Kidney (tissue), 14 donors: ENCODE results near the gene PHF3. TPM values are rescaled to one million over a fixed set of nuclear protein-coding genes. Genes with fewer than 3 reads are reported as not detected.

Source experiments
- DNase-seq, 5 donors: peaks; one replicate each; pipeline ENCODE4 v3.0.0-alpha.2; 2013 to 2020
- FAIRE-seq: peaks from 2 replicates; lab custom pipeline; 2012; peaks lifted over from hg19 to GRCh38; lab: Jason Lieb, UNC
- H3K27ac ChIP-seq, 2 donors: one replicate each; pipeline ENCODE4 v1.7.0; 2013; ENCODE audit warnings: low read depth in 2 of 2, low read length in 2 of 2, inconsistent platforms in 1 of 2
- H3K27me3 ChIP-seq: one replicate; pipeline ENCODE4 v1.7.1; 2013; ENCODE audit warnings: low read length, inconsistent platforms; ENCODE audit not compliant: control insufficient read depth, insufficient read depth
- H3K36me3 ChIP-seq, 3 donors: one replicate each; pipeline versions ENCODE4 v1.7.0 to v1.7.1; 2013; ENCODE audit warnings: low read length in 3 of 3, control low read depth in 1 of 3, inconsistent platforms in 1 of 3; ENCODE audit not compliant: insufficient read depth in 3 of 3, control insufficient read depth in 2 of 3
- H3K4me1 ChIP-seq, 3 donors: one replicate each; pipeline versions ENCODE4 v1.7.0 to v1.7.1; 2013; ENCODE audit warnings: low read length in 3 of 3, inconsistent platforms in 1 of 3, low read depth in 1 of 3; ENCODE audit not compliant: control insufficient read depth in 2 of 3, insufficient read depth in 2 of 3
- H3K4me3 ChIP-seq, 3 donors: one replicate each; pipeline versions ENCODE4 v1.7.0 to v1.8.1; 2013; ENCODE audit warnings: low read length in 3 of 3, control low read depth in 1 of 3, inconsistent platforms in 1 of 3
- H3K9ac ChIP-seq, 3 donors: one replicate each; pipeline versions ENCODE4 v1.7.0 to v1.7.1; 2013; ENCODE audit warnings: low read length in 3 of 3, control low read depth in 1 of 3, inconsistent platforms in 1 of 3
- H3K9me3 ChIP-seq, 3 donors: one replicate each; pipeline versions ENCODE4 v1.7.0 to v1.7.1; 2013; ENCODE audit warnings: low read length in 3 of 3, control low read depth in 1 of 3, inconsistent platforms in 1 of 3; ENCODE audit not compliant: control insufficient read depth in 2 of 3, insufficient read depth in 1 of 3
- intact Hi-C: fragments of 100-400 bp; cut with DNase I; formaldehyde crosslinking; loops from one replicate; pipeline ENCODE4 v1.11.1; 2022
- polyA plus RNA-seq: library from polyadenylated mRNA; stranded (reverse); fragments of 350-450 nt; fragmentation: Illumina TruSeq; extraction: RNeasy Lipid Tissue Mini Kit (QIAGEN cat#74804); gene quantifications from one replicate; pipeline ENCODE4 v1.2.3, GENCODE V29; 2014; ENCODE audit warnings: low read depth, low replicate concordance; ENCODE audit not compliant: insufficient read depth
- total RNA-seq: library from RNA; stranded (reverse); fragmentation: NEBNext Ultra II Directional; extraction: Animal tissue kit (Norgen Biotek cat#: 25700); gene quantifications from one replicate; pipeline ENCODE4 v1.2.1, GENCODE V29; 2021
- TF ChIP-seq, protein P1 (sequence below): IDR thresholded peaks from 3 replicates; pipeline ENCODE4 v1.5.1; 2012; ENCODE audit warnings: mild to moderate bottlenecking, moderate library complexity, borderline replicate concordance; ENCODE audit not compliant: insufficient read depth; ENCODE audit errors: extremely low read depth
- donor health status: control.
- donor health status: control.
- donor health status: control.
- donor health status: control.
- donor health status: control.
- donor health status: DM: yes; HTN: yes; CAD: no.
- donor health status: Normal renal cell carcinoma (clear cell type).

Gene PHF3
- total and polyA plus RNA-seq, 2 donors from 2014 or later = 9.5 to 58.3 TPM

DNA sequence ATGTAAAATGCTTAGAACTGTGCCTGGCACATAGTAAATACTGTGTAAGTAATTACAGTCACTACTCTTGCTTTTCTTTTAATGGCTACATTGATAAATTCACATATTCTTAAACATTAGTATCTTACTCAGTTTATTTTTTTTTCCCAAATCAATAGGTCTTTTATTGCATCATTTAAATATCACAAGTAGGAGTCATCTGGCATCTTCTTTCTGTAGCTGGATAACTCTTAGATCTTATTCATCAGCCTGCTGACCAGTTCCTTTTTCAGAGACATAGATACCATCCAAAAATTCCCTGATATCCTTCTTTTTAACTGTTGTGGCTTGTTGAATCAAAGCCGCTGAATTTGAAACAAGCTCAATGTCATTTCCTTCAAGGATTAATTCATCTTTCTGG, 20.0 kb upstream of the PHF3 start:
- Histone ChIP-seq H3K9me3 (no peaks in the 10 kb centered on the region), H3K27me3 (no peaks in the 10 kb centered on the region), H3K4me3 (no peak overlapping the region), H3K4me1 (no peaks in the 10 kb centered on the region), H3K27ac (no peak overlapping the region), H3K36me3 (no peaks in the 10 kb centered on the region), H3K9ac (no peak overlapping the region)
- intact Hi-C loops = no loop called here
- DNase-seq (no peak), FAIRE-seq (no peak)
- TF ChIP-seq, protein P1, sequence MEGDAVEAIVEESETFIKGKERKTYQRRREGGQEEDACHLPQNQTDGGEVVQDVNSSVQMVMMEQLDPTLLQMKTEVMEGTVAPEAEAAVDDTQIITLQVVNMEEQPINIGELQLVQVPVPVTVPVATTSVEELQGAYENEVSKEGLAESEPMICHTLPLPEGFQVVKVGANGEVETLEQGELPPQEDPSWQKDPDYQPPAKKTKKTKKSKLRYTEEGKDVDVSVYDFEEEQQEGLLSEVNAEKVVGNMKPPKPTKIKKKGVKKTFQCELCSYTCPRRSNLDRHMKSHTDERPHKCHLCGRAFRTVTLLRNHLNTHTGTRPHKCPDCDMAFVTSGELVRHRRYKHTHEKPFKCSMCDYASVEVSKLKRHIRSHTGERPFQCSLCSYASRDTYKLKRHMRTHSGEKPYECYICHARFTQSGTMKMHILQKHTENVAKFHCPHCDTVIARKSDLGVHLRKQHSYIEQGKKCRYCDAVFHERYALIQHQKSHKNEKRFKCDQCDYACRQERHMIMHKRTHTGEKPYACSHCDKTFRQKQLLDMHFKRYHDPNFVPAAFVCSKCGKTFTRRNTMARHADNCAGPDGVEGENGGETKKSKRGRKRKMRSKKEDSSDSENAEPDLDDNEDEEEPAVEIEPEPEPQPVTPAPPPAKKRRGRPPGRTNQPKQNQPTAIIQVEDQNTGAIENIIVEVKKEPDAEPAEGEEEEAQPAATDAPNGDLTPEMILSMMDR = no peak

DNA sequence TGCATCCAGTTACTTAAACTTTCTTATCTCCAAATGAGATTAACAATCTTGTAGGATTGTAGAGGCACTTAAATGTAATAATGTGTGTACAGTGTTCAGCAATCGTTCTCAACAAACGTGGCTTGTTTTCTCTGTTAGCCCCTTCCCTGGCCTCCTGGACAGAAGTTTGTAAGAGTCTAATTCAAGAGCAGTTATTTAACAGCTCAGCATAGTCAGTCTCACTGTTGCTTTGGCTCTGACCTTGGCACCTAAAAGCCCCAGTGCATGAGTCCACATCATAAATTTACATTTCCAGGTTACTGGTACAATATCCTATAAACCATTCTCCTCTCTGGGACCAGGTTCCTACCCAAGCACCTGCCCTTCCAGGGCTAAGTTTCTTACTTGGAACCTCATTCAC, 11.5 kb upstream of the PHF3 start:
- Histone ChIP-seq H3K4me1 (no peaks in the 10 kb centered on the region), H3K27ac (no peak overlapping the region), H3K4me3 (no peak overlapping the region), H3K36me3 (no peaks in the 10 kb centered on the region), H3K9me3 (no peaks in the 10 kb centered on the region), H3K27me3 (no peaks in the 10 kb centered on the region), H3K9ac (no peak overlapping the region)
- TF ChIP-seq, protein P1 = no peak
- DNase-seq (no peak), FAIRE-seq (no peak)
- intact Hi-C loops = no loop called here

GRCh38 chr6:63630466-63630865, 5.1 kb upstream of the PHF3 start:
- Histone ChIP-seq H3K4me3 (no peak overlapping the region), H3K4me1 (peaks cover 0 to 3% (median 0%) of the 10 kb centered on the region in 3 donors), H3K9me3 (no peaks in the 10 kb centered on the region), H3K27me3 (no peaks in the 10 kb centered on the region), H3K9ac (no peak overlapping the region), H3K27ac (no peak overlapping the region), H3K36me3 (no peaks in the 10 kb centered on the region)
- no peak for DNase-seq
- FAIRE-seq = no peak
- TF ChIP-seq, protein P1 = no peak
- intact Hi-C loops = no loop called here

DNA sequence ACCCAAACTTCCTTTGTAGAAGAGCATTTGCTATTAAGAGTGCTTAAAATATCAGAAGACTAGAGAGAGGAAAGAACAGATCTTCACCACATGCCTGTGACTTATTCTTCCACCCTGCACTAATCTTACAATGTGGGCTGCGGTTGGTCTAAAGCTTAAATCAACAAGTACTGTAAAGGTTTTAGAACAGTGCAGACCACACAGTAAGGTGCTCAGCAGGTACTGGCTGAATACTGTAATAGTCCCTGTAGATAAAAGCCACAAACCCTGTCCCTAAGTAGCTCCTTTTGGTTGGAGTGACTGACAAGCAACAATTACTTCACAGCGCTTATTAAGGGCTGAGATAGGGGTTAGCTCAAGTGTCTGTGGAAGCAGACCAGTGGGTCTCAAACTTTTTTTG, 972 bp upstream of the PHF3 start:
- no peak overlapping the region for H3K27ac ChIP-seq
- no peak overlapping the region for H3K4me3 ChIP-seq
- intact Hi-C loops = no loop called here
- TF ChIP-seq, protein P1 = no peak
- peak overlapping the region in 1 of 3 donors; percentile 10 for H3K9ac ChIP-seq
- DNase-seq = no peak
- no peaks in the 10 kb centered on the region for H3K9me3 ChIP-seq
- H3K27me3 ChIP-seq = no peaks in the 10 kb centered on the region
- peaks cover 0 to 8% (median 4%) of the 10 kb centered on the region in 3 donors for H3K4me1 ChIP-seq
- no peaks in the 10 kb centered on the region for H3K36me3 ChIP-seq
- no peak for FAIRE-seq
